ENCODE data around the gene MRPL47.

DNA sequence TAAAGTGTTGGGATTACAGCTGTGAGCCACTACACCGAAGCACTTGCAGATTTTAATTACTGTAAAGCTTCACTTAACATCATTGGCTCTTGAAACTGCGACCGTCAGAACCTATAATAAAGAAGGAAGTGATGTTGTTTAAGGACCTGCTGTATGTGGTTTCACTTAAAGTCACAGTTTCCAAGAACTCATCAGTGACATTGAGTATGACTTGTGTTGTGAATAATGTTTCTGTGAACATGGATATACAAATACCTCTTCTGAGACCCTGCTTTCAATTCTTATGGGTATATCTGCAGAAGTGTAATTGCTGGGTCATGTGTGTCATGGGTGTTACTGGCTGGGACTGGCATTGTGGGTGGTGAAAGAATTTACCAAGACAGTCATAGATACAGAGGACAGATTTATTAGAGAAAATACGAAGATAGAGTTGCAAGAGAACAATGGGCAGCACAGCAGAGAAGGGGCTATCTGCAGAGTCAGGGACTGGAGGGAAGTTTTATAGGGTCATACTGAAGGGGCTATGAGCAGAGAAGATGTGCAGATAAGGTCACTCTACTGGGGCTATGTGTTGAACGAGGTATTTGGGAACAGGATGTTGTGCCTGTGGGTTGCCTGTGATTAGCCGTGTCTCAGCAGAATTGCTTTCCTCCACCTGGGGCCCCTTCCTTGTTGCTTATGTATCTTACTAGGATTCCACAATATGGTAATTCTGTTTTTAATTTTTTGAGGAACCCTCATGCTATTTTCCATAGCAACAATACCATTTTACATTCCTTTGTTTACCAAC, 4.7 kb upstream of the MRPL47 start:
- no peak for TF ChIP-seq CBX2 (IDR thresholded peaks at IDR 0.05; ENCODE audit: insufficient read depth, low read length, poor library complexity, severe bottlenecking)
- no peak for TF ChIP-seq SAP30 (IDR thresholded peaks at IDR 0.05; ENCODE audit: borderline replicate concordance, insufficient read depth, low read depth, low read length, poor library complexity, severe bottlenecking)
- no peak for TF ChIP-seq MAZ (CRISPR knock-in tag; conservative IDR thresholded peaks at IDR 0.05 in 1 of 2, IDR thresholded peaks at IDR 0.05 in 1 of 2)
- no peak for TF ChIP-seq POLR2A (conservative IDR thresholded peaks at IDR 0.05)
- TF ChIP-seq, protein P1, sequence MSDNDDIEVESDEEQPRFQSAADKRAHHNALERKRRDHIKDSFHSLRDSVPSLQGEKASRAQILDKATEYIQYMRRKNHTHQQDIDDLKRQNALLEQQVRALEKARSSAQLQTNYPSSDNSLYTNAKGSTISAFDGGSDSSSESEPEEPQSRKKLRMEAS (CRISPR knock-in tag; IDR thresholded peaks at IDR 0.05), result no peak
- TF ChIP-seq ZNF3 (CRISPR knock-in tag; IDR thresholded peaks at IDR 0.05), result no peak
